ENCODE measurements around the gene CBLIF.
"Not testable (repeated sequence)": the region's sequence is repeated elsewhere in the genome, so short reads cannot be mapped to it uniquely, and the experiment has no call there.

The CBLIF gene

DNA sequence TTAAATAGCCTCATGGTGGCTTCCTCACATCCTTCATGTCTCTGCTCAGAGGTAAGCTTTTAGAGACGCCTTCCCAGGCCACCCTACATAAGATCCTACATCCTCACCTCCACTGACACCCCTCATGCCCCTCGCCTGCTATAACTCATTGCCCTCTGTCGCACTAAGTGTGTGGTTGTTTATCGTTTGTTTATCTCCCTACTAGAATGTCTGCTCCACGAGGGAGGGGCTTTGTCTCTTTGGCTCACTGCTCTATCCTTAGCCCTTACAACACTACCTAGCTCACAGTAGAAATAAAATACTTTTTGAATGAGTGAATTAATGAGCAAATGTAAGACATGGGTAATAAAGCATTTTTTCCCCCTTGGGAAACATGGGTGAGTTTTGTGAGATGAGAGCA is 1.3 kb upstream of the CBLIF start:
- no peak for DNase-seq

DNA sequence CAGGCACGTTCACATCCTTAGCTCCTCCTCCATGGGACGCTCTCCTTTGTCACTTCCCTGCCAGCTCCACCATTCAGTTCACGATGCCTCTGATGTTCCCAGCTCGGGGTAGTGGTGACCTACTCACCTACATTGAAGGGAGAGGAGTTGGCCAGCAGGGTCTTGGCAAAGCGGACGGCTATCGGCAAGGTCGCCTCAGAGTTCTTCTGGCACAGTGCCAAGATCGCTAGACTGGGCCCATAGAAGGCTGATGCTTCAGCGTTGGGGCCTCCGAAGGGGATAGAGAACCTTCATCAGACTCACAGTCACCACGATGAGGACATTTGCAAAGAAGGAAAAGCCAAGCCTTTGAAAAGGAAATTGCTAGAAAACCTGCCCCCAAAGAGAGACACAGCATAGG is 3.0 kb downstream of the CBLIF start:
- DNase-seq: no peak

DNA sequence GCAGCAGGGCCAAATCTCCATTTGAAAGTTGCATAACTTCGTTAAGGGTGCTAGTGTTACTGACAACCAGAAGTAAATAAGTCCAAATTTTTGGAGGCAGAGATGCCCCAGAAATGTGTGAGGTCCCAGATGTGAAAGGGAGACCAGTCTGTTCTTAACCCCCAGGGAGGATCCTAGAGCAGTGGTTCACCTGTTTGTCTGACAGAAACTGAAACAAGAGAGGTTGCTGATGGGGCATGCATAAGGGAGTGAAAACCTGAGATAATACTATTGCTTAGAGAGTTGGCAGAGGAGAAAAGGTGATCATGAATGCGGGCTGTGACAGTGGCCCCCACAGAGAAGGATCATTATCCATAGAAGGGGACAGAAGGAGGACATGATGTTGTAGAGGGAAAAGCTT is 3.8 kb downstream of the CBLIF start:
- DNase-seq: no peak

DNA sequence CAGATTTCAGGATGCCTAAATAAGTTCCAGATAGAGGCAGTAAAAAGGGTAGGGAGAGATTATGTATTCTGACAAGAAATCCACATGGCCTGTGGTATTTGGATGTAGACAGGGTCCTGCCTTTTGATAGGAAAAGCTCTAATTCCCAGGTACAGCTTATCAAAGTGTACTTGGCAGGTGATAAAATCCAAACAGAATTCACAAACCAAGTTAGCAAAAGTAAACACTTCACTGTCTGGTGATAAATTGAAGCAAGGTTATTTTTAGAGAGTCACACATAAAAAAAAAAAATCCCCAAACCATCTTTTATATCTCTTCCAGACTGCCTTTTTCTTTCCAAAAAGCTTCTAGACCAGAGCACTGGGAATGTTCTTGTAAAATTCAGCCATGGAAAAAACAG is 5.7 kb downstream of the CBLIF start:
- no peak for DNase-seq

DNA sequence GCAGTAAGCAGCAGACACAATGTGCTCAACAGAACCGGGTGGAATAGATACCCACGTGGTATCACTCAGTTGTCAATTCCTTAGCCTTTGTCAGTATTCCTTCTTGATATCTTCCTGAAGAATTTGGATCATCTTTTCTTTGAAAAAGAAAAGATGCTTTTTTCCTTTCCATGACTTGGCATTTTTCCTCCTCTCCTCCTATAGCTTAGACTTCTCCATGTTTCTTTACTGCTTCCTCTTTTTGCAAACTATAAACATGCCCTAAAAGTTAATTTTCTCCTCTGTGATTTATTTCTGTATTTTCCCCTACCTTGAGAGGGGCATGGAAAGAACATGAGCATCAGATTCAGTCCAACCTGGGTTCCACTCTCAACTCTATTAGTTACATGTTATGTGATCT is 11.7 kb downstream of the CBLIF start:
- no peak for DNase-seq

DNA sequence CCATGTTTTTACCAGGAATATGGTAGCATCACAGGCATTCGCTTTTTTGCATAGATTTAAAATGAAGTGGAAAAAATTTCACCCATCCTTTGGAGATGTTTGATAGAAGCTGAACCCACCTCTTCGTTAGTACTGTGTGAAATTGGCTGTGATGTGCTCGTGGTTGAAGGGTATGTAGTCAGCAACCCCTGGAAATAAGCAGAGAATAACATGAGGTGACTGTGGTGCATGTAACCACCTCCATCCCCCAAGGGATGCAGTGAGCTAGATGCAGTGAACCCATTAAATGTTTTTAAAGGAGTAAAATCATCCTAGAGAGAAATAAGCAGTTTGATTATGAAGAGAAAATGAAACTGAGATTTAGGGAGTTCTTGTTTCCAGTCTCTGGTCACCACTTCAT is 15.9 kb downstream of the CBLIF start:
- no peak for DNase-seq

DNA sequence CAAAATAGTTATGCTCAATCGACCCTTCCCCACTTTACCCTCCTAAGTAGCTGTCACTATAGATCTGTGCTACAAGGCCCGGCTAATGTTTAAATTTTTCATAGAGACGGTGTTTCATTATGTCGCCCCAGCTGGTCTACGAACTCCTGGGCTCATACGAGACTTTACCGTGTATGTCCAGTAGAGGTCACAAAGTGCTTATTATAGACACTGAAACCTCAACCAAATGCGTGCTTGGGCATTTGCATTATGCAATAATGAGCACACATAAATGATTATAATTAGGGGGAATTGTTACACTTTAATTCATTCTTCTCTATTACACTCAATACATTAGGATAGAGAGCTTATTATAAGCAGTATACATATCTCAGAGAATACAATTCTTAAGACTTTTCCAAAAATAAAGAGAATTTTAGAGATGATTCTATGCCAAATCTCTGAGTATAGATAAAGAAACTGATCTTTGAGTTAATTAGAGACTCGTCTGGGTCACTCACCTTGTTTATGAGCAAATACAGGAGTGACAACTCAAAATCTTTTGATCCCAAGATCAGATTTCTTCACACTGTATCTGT is 22.2 kb downstream of the CBLIF start:
- DNase-seq: no peak

DNA sequence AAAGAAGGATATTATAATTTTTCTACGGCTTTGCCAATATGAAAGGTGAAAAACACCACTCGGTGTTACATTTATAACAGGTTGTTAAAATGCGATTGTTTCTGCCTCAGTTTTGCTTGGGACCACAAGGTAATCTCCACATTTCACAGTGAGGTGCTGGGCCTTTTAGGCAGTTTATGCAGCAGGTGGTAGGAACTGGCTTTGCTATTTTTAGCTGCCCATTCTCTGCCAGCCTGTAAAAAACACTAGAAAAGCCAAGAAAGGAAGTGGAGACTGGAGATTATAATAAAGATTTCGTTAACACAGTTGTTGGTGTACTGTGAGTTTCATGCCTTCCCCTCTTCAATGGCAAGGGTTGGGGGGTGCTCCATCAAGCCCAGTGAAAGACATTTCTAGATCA is 26.7 kb downstream of the CBLIF start:
- no peak for DNase-seq

DNA sequence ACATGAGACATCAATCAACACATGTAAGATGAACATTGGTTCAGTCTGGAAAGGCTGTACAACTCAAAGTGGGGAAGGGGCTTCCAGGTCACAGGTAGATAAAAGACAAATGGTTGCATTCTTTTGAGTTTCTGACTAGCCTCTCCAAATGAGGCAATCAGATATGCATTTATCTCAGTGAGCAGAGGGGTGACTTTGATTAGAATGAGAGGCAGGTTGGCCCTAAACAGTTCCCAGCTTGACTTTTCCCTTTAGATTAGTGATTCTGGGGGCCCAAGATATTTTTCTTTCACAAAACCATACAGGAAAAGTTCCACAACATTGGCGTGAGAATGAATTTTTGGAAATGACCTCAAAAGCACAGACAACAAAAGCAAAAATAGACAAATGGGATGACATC is 28.9 kb downstream of the CBLIF start:
- DNase-seq: not testable (repeated sequence)

DNA sequence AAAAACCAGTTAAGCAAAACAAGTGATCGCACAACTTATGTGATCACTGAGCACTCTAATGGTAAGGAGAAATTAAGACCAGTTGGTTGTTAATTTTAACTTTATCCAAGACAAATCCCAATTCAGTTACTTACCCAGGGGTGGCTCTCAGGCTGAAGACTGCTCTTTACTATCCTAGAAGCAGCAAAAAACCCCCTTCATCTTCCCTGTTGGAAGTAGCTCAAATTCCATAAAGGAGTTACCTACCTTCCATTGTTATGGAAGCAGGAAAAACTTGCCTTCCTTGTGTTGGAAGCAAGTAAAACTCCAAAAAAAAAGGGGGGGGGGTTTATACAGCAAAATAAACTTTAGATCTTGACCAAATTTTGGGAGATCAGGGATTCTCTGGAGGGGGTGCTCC is 29.5 kb downstream of the CBLIF start:
- DNase-seq: no peak

DNA sequence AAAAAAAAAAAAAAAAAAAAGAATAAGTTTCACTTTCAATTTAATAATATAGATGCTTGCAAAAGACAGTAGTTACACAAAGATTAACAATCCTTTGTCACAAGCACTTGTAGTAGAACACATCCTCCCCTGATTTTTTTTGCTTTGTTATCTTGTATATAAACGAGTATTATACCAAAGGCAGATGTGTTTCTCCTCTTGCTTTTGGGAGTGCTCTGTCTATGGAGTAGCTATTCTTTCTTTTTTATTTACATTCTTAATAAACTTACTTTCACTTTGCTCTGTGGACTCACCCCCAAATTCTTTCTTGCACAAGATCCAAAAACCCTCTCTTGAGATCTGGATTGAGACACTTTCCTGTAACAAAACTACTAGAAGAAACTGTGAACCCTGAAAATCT is 31.3 kb downstream of the CBLIF start:
- no peak for DNase-seq

DNA sequence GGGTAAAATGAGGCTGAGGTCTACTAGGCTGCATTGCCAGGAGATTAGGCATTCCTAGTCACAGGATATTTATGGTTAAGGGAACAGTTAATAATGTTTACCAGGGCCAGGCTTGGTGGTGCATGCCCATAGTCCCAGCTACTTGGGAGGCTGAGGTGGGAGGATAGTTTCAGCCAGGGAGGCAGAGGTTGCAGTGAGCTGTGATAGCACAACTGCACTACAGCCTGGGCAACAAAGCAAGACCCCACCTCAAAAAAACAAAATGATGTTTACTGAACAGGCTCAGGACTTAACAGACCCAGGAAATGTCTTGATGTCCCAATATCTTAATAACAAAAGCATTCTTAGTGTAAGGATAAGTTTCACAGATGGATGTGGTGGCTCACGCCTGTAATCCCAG is 31.9 kb downstream of the CBLIF start:
- no peak for DNase-seq

DNA sequence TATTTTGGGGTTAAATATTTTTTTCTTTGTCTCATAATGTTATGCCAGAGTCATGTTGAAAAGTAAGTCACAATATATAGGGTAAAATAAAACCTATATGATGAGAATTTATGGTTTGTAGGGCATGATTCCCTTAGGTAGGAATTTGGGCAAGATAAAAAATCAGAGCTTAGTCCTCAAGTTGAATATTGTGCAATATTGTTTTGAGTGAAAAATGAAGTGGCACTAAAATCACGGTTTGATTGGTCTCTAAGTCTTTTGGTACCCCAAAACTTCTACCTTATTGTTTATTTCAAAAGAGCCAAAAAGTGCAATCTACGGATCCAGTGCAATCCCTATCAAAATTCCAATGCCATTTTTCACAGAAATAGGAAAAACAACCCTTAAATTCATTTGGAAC is 33.1 kb downstream of the CBLIF start:
- no peak for DNase-seq

DNA sequence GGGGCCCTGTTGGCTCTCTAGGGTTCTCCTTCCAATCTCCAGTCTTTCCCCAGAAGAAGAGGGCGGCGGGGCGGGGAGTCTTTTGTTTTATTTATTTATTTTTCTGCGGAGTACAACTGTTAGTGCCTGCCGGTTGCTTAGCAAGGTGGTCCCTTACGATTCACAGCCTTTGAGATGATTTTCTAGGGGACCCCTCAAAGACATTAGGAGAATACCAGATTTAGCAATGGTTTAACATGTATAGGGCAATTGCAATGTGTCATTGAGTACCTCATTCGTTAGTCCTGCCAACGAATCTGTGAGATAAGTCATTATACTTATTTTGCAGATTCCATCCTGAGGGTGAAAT is 34.4 kb downstream of the CBLIF start:
- DNase-seq: no peak

DNA sequence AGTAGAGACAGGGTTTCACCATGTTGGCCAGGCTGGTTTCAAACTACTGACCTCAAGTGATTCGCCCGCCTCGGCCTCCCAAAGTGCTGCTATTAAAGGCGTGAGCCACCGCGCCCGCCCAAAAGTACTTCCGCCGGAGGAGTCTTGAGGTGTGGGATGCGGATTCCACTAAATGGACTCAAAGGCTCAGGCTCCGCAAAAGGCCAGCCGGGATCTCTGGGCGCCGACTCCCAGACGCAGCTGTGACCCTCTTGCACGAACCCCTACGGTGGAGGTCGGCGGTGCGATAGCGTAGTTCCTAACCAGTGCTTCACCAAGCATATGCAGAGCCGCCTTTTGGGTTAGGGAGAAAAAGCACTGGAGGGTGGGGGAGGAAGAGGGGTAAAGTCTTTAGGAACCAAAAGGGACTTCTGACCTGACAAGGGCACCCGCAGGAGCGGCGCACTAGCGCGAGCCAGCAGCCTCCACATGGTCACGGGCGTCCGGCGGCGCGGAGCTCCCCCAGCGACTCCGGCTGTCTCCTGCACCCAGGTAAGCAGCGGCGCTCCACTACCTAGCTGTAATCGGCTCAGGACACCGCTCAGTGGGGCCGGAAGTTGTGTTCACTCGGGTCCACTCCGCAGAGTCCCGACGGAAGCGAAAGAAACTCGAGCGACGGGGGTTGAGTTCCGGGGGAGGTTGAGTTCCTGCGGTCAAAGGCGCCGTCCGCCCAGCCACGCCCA is 34.9 kb downstream of the CBLIF start, which contains the start of gene MRPL16:
Gene MRPL16, minus strand, starts transcription at position 590 of the 722 bp plus-strand sequence. Its CDS starts 120 bp downstream, at position 470.
- no peak for DNase-seq

DNA sequence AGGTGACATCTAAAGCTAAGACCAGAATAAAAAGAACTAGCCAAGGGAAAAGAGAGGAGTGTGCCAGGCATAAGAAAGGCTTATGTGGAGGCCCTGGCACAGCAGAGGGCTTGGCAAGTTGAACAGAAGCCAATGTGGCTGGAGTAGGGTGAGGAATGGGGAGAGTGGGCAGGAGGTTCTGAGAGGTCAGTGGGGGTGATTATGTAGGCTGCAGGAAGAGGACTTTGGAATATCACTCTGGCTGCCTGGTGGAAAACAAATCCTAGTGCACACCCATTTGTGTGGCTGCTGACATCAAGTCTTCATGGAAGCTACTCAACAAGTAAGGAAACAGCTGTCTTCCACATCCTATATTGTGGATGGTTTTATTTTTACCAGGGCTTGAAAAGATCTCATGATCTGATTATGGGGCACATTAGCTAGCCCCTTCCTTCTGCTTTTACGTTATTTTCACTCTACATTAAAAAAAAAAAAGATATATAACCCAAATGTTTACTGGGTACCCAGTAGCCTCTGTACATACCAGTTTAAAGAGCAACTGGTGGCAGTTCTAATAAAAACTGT is 38.2 kb downstream of the CBLIF start:
- no peak for DNase-seq

DNA sequence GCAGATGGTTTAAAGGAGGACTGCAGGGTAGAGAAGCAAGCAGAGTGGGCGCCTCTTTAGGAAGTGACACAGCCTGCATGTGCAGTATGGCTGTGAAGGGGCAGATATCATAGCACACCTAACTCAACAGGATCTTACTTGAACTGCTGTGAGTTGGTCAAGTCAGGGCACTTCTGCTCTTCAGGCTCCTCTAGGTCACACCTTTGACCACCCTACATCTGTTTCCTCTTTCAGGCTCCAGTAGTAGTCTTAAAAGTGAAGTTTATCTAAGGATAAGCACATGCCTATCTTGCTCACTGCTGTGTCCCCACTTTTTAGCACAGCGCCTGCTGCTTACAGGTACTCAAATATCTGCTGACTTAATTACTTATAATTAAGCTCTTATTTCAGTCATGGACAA is 41.2 kb downstream of the CBLIF start:
- no peak for DNase-seq

DNA sequence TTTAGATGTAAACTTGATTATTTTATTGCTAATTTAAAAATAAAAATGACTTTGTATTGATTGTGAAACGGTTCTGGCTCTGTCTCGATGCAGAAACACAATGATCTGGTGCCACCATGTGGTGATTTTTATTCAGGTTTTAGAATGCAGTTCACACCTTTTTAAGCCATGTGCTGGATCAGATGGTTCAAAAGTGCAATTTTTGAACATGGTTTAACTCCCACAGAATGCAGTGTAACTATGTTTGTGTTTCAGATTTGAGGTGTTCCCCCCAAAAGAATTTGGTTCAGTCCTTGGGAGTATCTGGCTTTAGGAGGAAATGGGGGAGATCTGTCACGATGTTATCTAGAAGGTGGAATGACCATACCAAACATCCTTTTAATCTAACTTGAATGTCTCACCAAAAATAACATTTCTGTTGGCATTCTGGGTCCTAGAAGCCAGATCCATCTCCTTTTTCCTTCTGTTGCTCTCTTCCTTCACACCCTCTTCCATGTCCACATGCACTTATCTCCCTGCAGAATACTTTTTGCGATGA is 42.6 kb downstream of the CBLIF start:
- DNase-seq: no peak

DNA sequence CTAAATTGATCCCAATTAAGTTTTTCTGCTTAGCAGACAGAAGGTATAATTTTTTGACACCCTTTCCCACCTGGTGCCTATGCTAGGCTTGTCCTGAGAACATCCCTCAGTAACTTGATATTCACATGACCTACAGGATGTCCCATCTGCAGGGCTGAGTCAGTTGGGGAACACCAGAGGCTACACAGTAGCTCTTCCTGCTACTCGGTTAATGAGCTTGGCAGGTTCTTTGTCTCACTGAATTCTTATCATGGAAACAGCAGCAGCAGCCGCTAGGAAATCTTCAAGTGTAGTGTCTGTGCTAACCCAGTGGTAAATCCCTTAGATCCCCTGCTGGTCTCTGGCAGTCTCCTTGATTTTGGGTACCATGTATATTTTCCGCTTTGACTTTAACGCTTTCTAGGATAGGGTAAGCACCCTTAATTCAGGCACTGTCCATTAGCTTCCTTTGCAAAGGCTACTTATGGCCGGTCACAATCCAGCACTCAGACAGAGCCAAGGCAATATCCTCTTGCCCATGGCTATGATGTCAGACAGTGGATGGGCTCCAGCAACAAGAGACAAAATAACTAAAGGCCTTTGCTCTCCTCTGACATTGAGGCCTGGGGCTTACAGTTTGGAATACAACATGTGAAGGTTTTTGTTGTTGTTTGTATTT is 43.2 kb downstream of the CBLIF start:
- DNase-seq: no peak

DNA sequence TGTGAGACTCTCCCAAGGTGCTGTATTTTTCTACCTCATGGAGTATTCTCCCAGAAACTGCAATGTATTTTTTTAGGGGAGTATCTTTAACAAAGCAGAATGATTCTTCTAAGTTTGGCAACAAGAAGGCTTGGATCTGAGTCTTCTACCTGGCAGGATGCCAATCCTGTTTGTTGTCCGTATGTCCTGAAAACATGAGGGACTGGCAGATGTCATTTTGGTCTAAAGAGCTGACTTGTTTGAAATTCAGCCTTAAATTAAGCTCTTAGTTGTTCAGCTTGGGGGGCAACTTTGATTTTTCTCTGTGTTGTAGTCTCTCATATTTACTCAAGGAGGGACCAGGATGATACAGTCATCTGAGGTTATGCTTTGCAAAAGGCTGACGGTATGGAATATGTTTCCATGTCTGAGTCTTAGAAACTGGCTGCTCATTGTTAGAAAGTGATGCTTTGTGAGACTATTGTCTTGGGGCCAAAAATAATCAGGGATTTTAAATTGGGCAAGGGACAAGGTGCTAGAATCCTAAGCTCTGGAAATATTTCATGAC is 44.1 kb downstream of the CBLIF start:
- DNase-seq: no peak

DNA sequence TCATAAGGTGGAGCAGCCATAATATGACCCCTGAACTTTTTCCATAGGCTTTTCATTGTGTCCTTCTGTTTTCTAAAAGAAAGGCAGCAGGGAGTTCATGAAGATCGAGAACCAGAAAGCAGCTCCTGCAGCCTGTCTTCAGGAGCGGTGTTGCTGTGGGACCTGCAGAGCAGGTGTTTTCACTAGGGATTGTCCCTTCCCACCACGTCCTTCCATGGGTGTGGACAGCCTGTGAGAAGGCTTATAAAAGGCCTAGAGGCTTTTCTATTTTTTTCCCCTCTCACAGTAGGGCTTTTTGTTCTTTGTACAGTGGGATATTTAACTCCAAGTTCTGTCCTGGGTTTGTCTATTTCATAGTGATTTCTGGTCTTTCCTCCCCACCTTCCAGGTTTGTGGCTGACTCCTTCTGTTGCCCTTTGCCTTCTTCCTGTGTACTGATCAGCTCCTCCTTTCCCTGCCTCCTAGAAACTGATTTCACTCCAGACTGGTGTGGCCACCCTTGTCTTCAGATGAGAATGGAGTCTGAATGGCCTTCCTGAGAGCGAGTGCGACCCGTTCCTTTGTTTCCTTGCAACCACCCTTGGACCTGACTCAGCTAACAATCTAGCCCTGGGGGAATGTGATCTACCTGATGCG is 44.8 kb downstream of the CBLIF start:
- no peak for DNase-seq

DNA sequence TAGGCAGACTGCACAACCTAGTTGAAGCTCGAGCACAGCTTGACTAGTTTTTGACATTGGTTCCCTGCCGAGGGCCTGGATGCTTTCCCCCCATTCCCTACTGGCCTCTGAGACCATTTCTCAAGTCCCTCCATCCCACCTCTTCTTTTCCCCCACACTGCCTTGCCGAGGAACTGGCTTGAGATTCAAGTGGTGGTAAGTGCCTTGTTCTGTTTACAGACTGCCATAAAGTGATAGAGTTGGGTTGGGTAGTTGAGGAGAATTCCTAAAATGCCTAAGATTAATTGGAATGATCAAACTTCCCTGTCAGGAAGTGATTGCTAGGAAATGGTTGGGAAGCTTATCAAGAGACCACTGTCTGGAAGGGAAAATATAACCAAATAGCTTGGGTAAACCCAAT is 50.9 kb downstream of the CBLIF start:
- DNase-seq: no peak

DNA sequence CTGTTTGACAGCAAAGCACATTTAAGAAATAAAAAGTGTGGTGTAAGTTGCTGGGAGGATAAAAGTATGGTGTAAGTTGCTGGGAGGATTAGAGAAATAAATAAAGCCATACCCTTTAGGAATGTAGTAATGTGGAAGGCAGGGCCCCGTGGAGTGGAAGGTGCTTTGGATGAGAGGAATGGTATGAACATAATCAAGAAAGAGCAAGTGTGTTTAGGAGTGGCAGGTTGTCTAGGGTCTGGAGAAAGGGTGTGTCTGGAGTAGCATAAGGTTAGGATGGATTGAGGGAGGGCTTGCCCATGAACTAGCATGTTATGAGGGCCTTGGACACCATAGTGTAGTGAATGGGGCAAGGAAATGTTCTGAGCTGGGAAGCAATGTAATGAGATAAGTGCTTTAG is 52.8 kb downstream of the CBLIF start:
- no peak for DNase-seq

Measured in cortex of kidney (tissue), 1 donor.